ENCODE measurements around the gene CBX4.

Gene CBX4

DNA sequence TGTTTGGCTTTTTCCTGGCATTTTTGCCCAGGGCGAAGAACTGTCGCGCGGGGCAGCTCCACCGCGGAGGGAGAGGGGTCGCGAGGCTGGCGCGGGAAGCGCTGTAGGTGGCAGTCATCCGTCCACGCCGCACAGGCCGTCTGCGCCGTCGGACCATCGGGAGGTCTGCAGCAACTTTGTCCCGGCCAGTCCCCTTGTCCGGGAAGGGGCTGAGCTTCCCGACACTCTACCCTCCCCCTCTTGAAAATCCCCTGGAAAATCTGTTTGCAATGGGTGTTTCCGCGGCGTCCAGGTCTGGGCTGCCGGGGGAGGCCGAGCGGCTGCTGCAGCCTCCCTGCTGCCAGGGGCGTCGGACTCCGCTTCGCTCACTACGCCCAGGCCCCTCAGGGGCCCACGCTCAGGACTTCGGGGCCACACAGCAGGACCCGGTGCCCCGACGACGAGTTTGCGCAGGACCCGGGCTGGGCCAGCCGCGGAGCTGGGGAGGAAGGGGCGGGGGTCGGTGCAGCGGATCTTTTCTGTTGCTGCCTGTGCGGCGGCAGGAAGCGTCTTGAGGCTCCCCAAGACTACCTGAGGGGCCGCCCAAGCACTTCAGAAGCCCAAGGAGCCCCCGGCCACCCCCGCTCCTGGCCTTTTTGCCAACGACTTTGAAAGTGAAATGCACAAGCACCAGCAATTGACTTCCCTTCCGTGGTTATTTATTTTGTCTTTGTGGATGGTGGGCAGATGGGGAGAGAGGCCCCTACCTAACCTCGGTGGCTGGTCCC is 2.3 kb upstream of the CBX4 start:
- no peak for DNase-seq

DNA sequence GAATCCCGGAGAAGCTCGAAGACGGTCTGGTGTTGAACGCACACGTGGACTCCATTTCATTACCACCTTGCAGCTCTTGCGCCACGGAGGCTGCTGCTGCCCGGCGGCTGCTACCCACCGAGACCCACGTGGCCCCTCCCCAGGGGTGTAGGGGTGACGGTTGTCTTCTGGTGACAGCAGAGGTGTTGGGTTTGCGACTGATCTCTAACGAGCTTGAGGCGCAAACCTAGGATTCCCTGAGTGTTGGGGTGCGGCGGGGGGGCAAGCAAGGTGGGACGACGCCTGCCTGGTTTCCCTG is 1.7 kb upstream of the CBX4 start:
- no peak for DNase-seq

DNA sequence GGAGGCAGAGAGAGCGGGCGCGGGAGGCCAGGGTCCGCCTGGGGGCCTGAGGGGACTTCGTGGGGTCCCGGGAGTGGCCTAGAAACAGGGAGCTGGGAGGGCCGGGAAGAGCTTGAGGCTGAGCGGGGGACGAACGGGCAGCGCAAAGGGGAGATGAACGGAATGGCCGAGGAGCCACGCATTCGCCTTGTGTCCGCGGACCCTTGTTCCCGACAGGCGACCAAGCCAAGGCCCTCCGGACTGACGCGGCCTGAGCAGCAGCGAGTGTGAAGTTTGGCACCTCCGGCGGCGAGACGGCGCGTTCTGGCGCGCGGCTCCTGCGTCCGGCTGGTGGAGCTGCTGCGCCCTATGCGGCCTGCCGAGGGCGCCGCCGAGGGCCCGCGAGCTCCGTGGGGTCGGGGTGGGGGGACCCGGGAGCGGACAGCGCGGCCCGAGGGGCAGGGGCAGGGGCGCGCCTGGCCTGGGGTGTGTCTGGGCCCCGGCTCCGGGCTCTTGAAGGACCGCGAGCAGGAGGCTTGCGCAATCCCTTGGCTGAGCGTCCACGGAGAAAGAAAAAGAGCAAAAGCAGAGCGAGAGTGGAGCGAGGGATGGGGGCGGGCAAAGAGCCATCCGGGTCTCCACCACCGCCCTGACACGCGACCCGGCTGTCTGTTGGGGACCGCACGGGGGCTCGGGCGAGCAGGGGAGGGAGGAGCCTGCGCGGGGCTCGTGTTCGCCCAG is 1.2 kb upstream of the CBX4 start:
- DNase-seq = peak in 1 of 2 experiments; percentile 59

DNA sequence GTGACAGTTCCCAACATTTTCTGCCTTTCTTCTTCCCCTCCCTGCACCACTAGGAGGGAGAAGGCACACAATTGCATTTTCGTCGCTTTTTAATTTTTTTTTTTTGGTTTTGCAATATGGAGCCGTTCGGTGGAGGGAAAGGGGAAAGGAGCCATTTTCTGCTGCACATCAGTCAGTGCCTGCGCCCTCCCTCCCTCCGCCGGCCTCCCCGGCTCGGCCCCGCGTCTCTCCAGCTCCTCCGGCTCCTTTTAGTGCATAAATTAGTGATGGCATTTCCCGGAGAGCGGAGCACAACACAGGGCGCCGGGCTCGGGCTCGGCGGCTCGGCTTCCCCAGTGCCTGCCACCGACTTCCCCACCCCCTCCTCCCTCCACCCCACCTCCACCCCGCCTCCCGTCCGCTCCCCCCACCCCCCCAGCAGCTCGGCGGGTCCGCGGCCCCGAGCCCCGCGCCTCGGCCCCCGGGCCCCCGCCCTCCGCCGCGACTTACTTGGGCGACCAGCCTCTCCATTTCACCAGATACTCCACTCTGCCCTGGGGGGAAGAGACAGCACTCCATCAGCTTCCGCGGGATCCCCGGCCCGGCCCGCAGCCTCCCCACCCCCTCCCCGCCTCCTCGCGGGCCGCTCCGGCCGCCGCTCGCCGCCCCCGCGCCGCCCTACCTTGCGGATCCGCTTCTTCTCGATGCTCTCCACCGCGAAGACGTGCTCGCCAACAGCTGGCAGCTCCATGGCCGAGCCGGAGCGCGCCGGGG is 542 bp downstream of the CBX4 start:
- peak in 1 of 2 experiments; percentile 52 for DNase-seq

DNA sequence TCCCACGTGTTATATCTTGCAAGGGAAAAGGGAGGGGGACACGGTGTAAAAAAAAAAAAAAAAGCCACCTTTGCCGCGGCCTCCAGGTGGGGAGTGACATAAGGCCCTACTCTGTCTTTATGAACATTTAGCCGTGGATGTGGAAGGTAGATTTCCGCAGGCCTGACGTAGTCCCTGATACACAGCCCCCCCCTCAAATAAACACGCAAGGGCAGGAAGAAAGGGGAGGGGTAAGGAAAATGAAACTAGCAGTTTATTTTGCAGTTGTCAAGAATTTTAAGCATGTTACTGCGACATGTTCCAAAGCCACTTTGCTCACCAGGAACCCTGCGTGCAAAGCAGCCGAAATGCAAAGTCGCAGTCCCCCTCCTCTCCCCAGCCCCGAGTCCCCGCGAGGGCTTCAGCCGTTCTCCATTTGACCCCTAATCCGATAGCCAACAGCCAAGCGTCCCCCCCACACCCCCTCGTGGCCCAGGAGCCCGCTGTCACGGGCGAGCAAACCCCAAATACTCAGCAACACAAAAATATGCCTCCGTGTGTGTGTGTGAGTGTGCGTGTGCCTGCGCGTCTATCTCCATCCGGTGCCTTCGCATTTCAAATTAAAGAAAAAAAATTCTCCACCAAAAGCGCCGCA is 1.2 kb downstream of the CBX4 start:
- DNase-seq = no peak

DNA sequence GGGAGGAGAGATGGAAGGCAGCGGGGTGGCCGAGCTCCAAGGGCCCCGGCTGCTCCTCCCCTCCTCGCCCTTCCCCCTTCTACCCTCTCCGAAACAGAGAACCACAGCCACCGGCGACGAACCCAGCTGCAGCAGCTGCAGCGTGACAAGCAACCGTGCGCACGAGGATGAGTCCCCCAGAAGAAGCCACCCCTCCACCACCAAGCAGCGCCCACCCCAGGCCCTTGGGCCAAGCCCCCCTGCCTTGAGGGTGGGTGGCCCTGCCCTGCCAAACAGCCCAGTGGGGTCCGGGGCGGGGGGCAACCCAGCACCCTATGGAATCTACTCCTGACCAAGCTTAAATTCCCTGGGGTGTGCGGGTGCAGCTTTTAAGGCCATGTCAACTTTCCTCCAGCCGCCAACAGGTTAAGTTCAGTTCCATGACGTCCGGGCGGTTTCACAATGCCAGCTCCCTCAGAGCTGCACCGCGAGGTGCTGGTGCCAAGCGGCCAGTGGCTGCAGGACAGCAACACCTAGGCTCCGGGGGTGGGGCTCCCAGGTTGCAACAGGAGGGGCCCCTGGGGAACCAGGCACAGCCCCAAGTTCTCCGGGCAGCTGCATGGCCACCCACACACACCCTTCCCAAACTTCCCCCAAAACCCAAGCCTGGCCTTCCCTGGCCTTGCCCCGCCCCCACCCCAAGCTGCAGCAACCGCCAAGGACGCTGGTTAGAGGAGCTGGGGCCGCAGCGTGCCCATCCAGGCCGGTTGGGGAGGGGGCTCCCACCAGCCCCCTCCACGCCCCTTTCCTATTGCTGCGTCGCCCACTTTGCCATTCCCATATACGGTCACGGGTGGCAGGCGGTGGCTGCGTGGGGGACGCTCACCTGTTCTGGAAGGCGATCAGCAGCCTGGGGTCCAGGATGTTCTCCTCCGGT is 2.0 kb downstream of the CBX4 start:
- DNase-seq = no peak

DNA sequence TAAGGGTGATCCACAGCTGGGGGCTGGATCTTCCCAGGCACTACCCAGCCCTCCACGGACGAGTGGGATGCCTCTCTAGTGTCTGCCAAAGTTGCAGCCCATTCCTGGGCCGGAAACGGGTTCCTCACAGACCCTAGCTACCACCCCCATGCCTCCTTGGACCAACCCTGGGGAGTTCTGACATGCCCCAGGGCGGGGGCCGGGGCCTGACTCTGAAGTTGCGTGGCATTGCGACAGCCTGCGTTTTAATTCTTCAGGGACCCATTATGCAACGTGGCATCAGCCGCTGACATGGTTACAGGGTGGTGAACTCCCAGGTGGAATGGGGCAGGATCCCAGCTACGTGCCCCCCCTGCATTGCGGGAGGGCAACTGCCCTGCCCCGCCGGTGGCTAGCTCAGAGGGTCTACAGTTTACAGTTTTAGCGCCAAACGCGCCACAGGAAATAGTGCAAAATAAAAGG is 2.7 kb downstream of the CBX4 start:
- DNase-seq = no peak

DNA sequence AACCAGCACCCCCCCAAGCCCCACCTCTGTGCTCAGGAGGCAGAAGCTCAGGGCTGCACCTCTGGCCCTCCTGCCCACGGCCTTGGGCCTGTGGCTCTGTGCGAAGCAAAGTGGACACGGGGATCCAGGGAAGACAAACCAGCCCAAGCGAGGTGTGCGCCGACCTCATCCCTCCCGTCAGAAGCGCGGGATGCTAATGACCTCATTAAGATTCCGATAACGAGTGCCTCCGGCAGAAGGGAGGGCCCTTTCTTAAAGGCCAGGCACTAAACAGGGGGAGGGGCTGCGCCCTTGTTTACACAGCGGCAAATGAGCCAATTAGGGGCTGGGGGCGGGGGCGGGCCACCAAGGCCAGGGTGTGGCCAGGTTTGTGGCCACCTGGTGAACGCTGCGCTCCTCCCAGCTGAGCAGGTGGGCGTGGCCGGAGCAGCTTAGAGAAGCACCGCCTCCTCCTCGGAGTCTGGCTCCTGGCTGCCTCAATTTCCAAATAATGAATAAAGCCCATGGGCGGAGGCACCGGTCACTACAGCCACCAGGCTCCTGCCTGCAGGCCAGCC is 3.2 kb downstream of the CBX4 start:
- no peak for DNase-seq

DNA sequence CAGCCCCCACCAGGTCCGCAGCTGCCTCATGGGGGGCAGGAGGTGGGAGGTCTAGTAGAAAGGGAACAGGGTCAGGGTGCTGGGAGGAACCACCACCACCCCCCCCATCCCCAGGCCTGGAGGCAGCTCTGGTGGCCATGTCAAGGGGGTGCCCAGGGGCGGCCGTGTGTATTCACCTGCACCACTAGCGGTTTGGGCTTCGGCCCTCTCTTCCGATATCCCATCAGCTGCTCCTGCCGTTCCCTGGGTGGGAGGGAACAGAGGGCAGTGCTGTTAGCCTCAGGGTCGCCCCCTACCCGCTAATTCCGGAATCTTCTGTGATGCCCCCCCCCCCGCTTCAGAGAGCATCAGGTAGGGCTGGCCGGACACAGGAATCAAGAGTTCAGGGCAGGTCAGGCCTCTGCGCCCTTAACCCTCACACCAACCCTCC is 3.8 kb downstream of the CBX4 start:
- DNase-seq = no peak

DNA sequence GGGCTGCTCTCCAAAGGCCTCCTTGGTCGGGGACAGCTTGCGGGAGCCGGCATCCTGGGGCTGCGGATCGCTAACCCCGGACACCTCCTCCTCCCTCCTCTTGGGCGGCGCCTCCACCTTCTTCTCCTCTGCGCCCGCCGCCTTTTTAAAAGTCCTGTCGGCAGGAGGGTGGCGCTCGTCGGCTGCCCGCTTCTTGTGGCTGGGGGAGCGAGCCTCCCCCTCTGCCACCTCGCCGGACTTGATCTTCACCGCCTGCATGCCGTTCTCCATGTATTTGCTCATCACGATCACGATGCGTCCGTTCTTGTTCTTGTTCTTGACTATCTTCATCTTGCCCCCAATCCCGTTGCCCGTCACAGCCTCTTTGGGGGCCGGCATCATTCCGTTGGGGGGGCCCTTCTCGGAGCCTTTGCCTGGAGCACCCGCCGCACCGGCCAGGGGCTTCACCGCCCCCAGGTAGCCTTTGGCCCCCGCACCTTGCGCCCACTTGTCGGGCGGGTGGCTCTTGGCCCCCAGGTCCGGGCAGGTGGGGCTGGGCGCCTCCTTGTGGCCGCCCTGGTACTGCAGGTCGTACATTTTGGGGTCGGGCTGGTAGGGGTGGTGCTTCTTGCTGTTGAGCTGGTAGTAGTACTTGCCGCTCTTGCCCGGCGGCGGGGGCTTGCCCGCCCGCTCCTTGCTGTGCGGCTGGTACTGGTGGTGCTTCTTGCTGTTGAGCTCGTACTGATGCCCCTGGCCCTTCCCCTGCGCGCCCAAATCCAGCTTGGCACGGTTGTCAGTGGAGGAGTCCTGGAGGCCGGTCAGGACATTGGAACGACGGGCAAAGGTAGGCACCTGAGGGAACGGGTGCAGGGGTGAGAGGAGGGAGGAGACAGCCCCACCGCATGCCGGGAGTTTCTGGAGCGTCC is 4.4 kb downstream of the CBX4 start:
- DNase-seq = no peak

DNA sequence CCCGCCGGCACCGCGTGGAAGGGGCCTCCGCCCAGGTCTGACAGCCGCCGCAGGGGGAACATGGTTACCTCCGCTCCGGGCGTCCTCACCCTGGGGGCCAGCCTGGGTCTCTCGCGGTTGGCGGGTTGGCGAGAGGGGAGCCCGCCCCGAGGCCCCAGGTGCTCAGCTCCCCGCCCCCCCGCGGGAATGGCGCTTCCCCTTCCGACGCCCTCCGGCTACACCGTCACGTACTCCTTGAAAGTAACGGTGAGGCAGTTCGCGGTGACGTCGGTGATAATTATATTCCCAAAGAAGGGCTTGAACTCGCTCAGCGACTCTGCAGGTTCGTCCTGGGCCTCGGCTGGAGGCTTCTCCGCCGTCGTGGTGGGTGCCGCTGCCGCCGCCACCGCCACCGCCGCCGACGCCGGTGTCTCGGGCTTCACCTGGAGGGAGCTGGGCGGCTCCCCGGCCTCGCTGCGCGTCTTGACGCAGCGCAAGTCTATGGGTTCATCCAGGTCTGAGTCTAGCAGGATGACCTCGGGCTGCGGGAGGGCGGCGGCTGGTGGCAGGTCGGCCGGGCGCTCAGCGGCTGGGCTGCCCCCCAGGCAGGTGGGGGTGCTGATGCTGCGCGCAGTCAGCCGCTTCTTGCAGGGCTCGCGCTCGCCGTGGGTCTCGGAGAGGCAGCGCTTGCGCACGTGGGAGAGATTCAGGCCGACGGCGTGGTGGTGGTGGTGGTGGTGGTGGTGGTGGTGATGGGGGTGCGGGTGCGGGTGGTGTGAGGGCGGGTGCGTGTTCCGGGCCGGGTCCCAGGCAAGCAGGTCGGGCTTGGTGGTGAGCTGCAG is 5.3 kb downstream of the CBX4 start:
- no peak for DNase-seq

DNA sequence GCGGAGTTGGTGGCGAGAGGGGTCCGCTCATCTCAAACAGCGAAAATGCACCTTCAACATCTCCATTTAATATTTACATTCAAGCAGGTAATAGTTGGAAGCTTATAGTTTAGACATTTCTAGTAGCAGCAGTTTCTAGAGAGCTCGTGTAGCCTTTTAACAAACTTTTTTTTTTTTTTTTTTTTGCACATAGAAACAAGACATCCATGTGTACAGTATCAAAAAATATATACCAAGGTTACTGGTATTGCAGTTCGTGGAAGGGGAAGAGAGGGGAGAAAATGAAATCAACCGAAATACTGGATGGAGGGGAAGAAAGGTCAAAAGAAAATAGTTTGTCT is 6.2 kb downstream of the CBX4 start:
- no peak for DNase-seq

DNA sequence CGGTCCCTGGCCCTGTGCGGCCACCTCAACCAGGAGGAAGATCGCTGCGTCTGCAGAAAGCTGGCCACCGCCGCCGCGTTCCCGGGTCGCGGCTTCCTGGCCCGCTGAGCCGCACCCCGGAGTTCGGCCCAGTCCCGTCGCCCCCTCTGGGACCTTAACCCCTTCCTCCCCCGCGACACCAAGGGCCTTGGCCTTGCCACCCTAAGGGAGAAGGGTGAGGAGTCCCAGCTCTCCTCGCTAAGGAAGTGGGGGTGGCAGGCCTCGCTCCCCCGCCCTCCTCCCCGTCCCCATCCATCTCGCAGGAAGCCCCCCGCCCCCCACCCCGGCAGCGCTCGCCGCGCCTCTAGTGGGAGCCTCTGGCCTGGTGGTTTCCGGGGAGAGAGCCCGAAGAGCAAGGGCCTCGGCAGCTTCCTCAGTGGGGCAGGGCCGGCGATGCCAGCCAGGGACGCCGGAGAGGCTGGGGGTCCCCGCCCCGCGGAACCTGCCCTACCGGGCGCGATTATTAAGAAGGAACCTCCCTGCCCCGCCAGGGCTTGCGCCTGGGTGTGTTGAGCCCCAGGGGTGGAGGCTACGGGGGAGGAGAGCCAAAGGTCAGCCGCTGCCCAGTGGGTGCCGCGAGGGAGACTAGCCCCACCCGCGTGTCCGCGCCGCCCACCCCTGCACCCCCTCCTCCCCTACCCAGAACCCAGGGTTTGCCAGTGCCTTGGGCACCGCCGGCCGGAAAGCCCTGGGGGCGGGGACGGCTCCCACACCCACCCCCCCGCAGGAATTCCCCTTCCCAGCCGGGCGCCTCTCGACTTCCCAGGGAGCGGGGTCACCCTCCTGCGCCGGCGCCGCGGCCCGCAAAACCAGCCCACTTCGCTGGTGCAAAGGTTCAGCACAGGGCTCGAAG is 6.8 kb downstream of the CBX4 start:
- DNase-seq = no peak

DNA sequence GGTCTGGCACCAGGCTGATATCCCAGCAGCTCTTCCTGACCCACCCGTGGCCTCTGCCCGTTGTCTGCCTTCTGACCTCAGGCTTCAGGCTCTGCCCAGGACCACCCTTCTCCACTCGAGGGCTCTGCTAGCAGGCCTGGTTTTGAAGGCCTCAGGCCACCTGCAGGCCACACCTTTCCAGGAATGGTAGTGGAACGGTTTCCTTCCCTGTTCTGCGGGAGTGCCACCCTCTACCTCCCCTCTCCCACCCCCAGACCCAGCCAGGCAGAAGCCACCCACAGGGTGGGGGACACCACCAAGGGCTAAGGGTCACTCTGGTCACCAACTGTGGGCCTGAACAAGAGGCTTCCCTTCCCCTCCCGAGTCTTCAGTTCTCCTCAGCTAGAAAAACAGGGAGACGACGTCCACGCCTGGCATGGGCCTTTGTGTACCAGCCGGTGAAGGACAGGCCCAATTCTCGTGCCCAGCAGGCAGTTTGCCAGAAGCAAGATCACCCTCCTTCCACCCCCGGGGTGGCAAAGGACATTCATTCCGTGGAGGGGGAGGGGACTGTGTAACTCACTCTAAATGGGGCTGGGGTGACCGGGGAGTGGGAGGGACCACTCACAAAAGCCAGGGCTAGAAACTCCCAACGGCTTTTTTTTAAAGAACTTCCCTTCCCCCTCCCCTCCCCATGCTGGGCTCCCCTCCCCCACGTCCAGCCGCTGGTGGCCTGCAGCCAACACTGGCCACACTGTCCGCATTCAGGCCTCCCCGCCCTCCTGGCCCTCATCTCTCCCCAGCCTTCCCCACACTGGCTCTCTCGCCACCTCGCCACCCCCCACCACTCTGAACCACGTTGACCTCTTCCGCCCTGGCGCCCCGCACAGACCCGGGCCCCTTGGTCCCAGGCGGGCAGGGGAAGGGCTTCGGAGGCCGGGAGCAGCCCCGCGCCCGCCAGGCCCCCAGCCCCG is 7.7 kb downstream of the CBX4 start:
- DNase-seq = no peak

DNA sequence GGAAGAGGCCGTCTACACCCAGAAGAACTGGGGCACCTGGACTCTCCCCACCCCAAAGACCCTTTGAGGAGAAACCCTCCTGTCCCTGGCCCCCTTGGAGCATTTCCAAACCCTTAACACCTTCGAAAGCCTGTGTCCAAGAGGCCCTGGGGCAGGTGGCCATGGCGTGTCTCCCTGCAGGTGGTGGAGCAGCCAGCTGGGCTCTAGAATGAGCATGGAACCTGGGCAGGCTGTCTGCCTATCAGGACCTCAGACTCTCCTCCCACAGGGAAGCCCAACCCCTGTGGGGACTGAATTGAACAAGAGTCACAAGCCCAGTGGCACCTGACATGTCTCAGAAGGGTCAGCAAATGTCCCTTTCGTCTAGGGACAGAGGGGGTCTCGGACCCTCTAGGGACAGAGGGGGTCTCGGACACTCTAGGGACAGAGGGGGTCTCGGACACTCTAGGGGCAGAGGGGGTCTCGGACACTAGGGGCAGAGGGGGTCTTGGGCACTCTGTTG is 8.4 kb downstream of the CBX4 start:
- DNase-seq = no peak

DNA sequence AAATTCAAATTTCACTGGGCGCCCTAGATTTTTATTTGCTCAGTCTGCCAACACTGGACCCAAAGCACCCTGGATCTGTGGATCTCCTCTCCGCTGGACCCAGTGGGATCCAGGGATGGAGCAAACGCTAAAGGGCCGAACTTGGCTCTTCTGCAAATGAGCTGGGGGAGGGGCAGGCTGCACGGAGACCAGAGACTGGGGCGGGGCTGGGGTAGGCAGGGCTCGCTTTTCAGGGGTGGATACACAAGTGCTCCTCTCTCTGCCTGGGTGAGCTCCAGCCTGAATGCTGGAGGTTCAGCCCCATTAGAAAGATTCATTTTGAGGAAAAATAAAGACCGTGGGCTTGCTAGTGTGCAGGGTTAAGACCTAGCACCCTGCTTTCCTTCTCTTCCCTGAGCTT is 8.9 kb downstream of the CBX4 start:
- DNase-seq = no peak

DNA sequence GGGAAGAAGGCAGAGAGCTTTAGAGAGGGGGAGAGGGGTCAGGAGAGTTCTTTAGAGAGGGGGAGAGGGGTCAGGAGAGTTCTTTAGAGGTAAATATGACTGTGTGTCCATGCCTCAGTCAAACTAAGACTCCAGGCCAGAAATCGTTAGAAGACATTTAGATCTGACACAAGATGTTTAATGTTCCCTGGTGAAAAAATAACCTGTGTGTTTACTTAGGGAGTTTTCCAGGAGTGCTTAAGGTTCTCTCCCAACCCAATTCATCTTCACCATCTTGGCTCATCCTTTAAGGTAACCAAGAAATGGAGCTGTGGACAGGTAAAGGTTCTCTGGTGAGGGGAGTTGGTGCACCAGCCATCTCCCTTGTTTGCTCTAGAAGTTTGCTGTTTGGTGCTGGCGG is 9.8 kb downstream of the CBX4 start:
- no peak for DNase-seq

DNA sequence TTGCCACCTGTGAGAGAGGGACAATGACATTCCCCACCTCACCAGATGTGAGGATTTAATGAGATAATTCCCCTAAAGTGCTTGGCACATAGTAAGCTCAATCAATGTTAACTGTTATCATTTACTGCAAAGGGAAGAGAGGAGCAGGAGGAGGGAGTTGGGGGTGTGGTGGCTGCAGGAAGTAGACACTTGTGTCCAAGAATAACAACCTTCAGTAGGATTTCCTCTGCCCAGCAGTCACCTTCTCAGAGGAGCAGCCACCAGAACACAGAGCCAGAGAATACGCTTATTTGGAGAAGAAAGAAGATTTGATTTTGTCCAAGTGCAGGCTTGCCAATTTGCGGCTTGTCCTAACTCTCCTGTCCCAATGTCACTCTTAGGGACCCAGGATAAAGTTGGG is 10.2 kb downstream of the CBX4 start:
- DNase-seq = no peak
